Immature natural killer cell (primary cell): ENCODE measurements around the gene IL32. TPM values are rescaled to one million over a fixed set of nuclear protein-coding genes. Genes with fewer than 3 reads are reported as not detected.
A peak's percentile ranks its signal among the peaks of the same experiment; 100 is the strongest.
"Not testable (repeated sequence)": the region's sequence is repeated elsewhere in the genome, so short reads cannot be mapped to it uniquely, and the experiment has no call there.

ENCODE experiments used
- DNase-seq, 3 donors: peaks; one replicate each; pipeline ENCODE4 v3.0.0; 2022; ENCODE audit warnings: mixed read lengths in 1 of 3
- H3K27ac Mint-ChIP-seq, 6 donors: one replicate each; pipeline ENCODE4 v1.8.0; 2020; ENCODE audit warnings: mixed read lengths in 6 of 6, mild to moderate bottlenecking in 5 of 6, inconsistent platforms in 4 of 6, moderate library complexity in 3 of 6
- H3K27me3 Mint-ChIP-seq, 3 donors: one replicate each; pipeline ENCODE4 v1.8.0; 2020 to 2021; ENCODE audit warnings: low read depth in 3 of 3, mild to moderate bottlenecking in 3 of 3, mixed read lengths in 3 of 3, moderate library complexity in 3 of 3, inconsistent platforms in 1 of 3
- H3K36me3 Mint-ChIP-seq, 3 donors: one replicate each; pipeline ENCODE4 v1.8.0; 2020; ENCODE audit warnings: mixed read lengths in 3 of 3, inconsistent platforms in 2 of 3, mild to moderate bottlenecking in 2 of 3
- H3K4me1 Mint-ChIP-seq, 2 donors: one replicate each; pipeline ENCODE4 v1.8.0; 2020; ENCODE audit warnings: inconsistent platforms in 2 of 2, mild to moderate bottlenecking in 2 of 2, mixed read lengths in 2 of 2, moderate library complexity in 1 of 2
- H3K4me3 Mint-ChIP-seq, 5 donors: one replicate each; pipeline ENCODE4 v1.8.0; 2020; ENCODE audit warnings: mild to moderate bottlenecking in 5 of 5, mixed read lengths in 5 of 5, inconsistent platforms in 3 of 5, moderate library complexity in 3 of 5
- H3K9me3 Mint-ChIP-seq, 6 donors: one replicate each; pipeline ENCODE4 v1.8.0; 2020; ENCODE audit warnings: mild to moderate bottlenecking in 6 of 6, mixed read lengths in 6 of 6, inconsistent platforms in 4 of 6, moderate library complexity in 3 of 6
- polyA plus RNA-seq, 3 donors: library from polyadenylated mRNA; unstranded; fragments of 300-500 nt; fragmentation: Illumina TruSeq; gene quantifications; one replicate each; pipeline ENCODE4 v1.2.3, GENCODE V29; 2021

The IL32 gene
- polyA plus RNA-seq, 3 donors from 2014 or later: 878 to 1,331 (median 944) TPM

- no peak for DNase-seq
- Mint-ChIP-seq H3K36me3 (peaks cover 0 to 5% (median under 1%) of the 10 kb centered on the region in 3 donors), H3K4me3 (peak overlapping the region; percentile 82 to 88 (median 83)), H3K4me1 (peaks cover 41 to 47% of the 10 kb centered on the region in 2 donors), H3K27me3 (peaks cover 2 to 6% (median 5%) of the 10 kb centered on the region in 3 donors), H3K27ac (peak overlapping the region; percentile 82 to 92 (median 90)), H3K9me3 (no peaks in the 10 kb centered on the region)
Measured at GRCh38 chr16:3060339-3061127, 4.9 kb upstream of the IL32 start.

- H3K27me3 Mint-ChIP-seq: peaks cover 5 to 10% (median 8%) of the 10 kb centered on the region in 3 donors
- DNase-seq: no peak
- H3K27ac Mint-ChIP-seq: peak overlapping the region in 3 of 6 donors; percentile 31 to 97 (median 43)
- no peaks in the 10 kb centered on the region for H3K9me3 Mint-ChIP-seq
- H3K4me1 Mint-ChIP-seq: peaks cover 42% of the 10 kb centered on the region in 2 donors
- H3K4me3 Mint-ChIP-seq: peak overlapping the region in 1 of 5 donors; percentile 55
- H3K36me3 Mint-ChIP-seq: peaks cover 0 to 10% (median 8%) of the 10 kb centered on the region in 3 donors
Measured at GRCh38 chr16:3062553-3062952, 2.9 kb upstream of the IL32 start.

- H3K27me3 Mint-ChIP-seq: peaks cover 5 to 8% (median 5%) of the 10 kb centered on the region in 3 donors
- peak overlapping the region in 2 of 5 donors; percentile 40 to 99 for H3K4me3 Mint-ChIP-seq
- H3K27ac Mint-ChIP-seq: peak overlapping the region in 5 of 6 donors; percentile 59 to 99 (median 83)
- peaks cover 49 to 52% of the 10 kb centered on the region in 2 donors for H3K4me1 Mint-ChIP-seq
- DNase-seq: no peak
- peaks cover 0 to 11% (median 10%) of the 10 kb centered on the region in 3 donors for H3K36me3 Mint-ChIP-seq
- no peaks in the 10 kb centered on the region for H3K9me3 Mint-ChIP-seq
Measured at GRCh38 chr16:3063625-3064386, 1.6 kb upstream of the IL32 start.

GRCh38 chr16:3065742-3066439 is 451 bp downstream of the IL32 start:
- Mint-ChIP-seq H3K27ac (peak overlapping the region; percentile 92 to 99 (median 94)), H3K36me3 (peaks cover 0 to 19% (median 18%) of the 10 kb centered on the region in 3 donors), H3K27me3 (peaks cover 2 to 5% (median 4%) of the 10 kb centered on the region in 3 donors), H3K4me3 (peak overlapping the region; percentile 85 to 99 (median 93)), H3K9me3 (no peaks in the 10 kb centered on the region), H3K4me1 (peaks cover 54 to 59% of the 10 kb centered on the region in 2 donors)
- DNase-seq: no peak

- DNase-seq: no peak
- Mint-ChIP-seq H3K9me3 (no peaks in the 10 kb centered on the region), H3K36me3 (peaks cover 0 to 19% (median 18%) of the 10 kb centered on the region in 3 donors), H3K4me3 (peak overlapping the region; percentile 85 to 99 (median 93)), H3K27me3 (peaks cover 2 to 5% (median 4%) of the 10 kb centered on the region in 3 donors), H3K4me1 (peaks cover 59 to 64% of the 10 kb centered on the region in 2 donors), H3K27ac (peak overlapping the region; percentile 92 to 99 (median 94))
Measured at GRCh38 chr16:3066440-3066748, 954 bp downstream of the IL32 start.

GRCh38 chr16:3068487-3068886 is 3.0 kb downstream of the IL32 start:
- Mint-ChIP-seq H3K4me3 (peak overlapping the region; percentile 83 to 98 (median 85)), H3K36me3 (peaks cover 0 to 19% (median 18%) of the 10 kb centered on the region in 3 donors), H3K27ac (peak overlapping the region; percentile 88 to 99 (median 93)), H3K9me3 (no peaks in the 10 kb centered on the region), H3K27me3 (peaks cover 2 to 9% (median 9%) of the 10 kb centered on the region in 3 donors), H3K4me1 (peaks cover 75 to 79% of the 10 kb centered on the region in 2 donors)
- no peak for DNase-seq

- H3K36me3 Mint-ChIP-seq: peaks cover 0 to 19% (median 18%) of the 10 kb centered on the region in 3 donors
- H3K4me3 Mint-ChIP-seq: peak overlapping the region; percentile 37 to 82 (median 66)
- peaks cover 81% of the 10 kb centered on the region in 2 donors for H3K4me1 Mint-ChIP-seq
- DNase-seq, H3K9me3 Mint-ChIP-seq: not testable (repeated sequence)
- peaks cover 3 to 12% (median 11%) of the 10 kb centered on the region in 3 donors for H3K27me3 Mint-ChIP-seq
- peak overlapping the region; percentile 86 to 95 (median 93) for H3K27ac Mint-ChIP-seq
Measured at GRCh38 chr16:3069146-3069545, 3.7 kb downstream of the IL32 start.

GRCh38 chr16:3070608-3071111 is 5.2 kb downstream of the IL32 start:
- H3K4me1 Mint-ChIP-seq: peaks cover 88 to 89% of the 10 kb centered on the region in 2 donors
- H3K27ac Mint-ChIP-seq: peak overlapping the region; percentile 86 to 95 (median 93)
- peak overlapping the region in 1 of 5 donors; percentile 82 for H3K4me3 Mint-ChIP-seq
- H3K36me3 Mint-ChIP-seq: peaks cover 0 to 17% (median 16%) of the 10 kb centered on the region in 3 donors
- peaks cover 4 to 19% (median 18%) of the 10 kb centered on the region in 3 donors for H3K27me3 Mint-ChIP-seq
- H3K9me3 Mint-ChIP-seq: no peaks in the 10 kb centered on the region
- DNase-seq: no peak

GRCh38 chr16:3071655-3072054 is 6.2 kb downstream of the IL32 start:
- Mint-ChIP-seq H3K4me3 (peak overlapping the region; percentile 51 to 67 (median 57)), H3K36me3 (peaks cover 0 to 16% (median 15%) of the 10 kb centered on the region in 3 donors), H3K4me1 (peaks cover 94 to 95% of the 10 kb centered on the region in 2 donors), H3K27ac (peak overlapping the region; percentile 86 to 94 (median 91)), H3K27me3 (peaks cover 4 to 20% (median 16%) of the 10 kb centered on the region in 3 donors), H3K9me3 (no peaks in the 10 kb centered on the region)
- no peak for DNase-seq

- H3K27ac Mint-ChIP-seq: peak overlapping the region; percentile 86 to 94 (median 91)
Measured at GRCh38 chr16:3072148-3072547, 6.7 kb downstream of the IL32 start.

GRCh38 chr16:3072576-3073263 is 7.3 kb downstream of the IL32 start:
- Mint-ChIP-seq H3K4me1 (peaks cover 97% of the 10 kb centered on the region in 2 donors), H3K4me3 (peak overlapping the region; percentile 69 to 88 (median 83)), H3K27ac (peak overlapping the region; percentile 90 to 97 (median 95)), H3K27me3 (peaks cover 6 to 24% (median 21%) of the 10 kb centered on the region in 3 donors), H3K36me3 (peaks cover 7 to 17% (median 11%) of the 10 kb centered on the region in 3 donors)
- not testable (repeated sequence) for H3K9me3 Mint-ChIP-seq
- peak; percentile 61 to 78 (median 70) for DNase-seq

More at GRCh38 chr16:3072148-3072547, 6.7 kb downstream of the IL32 start:
- not testable (repeated sequence) for H3K9me3 Mint-ChIP-seq, DNase-seq
- Mint-ChIP-seq H3K27me3 (peaks cover 6 to 23% (median 20%) of the 10 kb centered on the region in 3 donors), H3K4me3 (peak overlapping the region; percentile 51 to 67 (median 57)), H3K4me1 (peaks cover 97% of the 10 kb centered on the region in 2 donors), H3K36me3 (peaks cover 5 to 14% (median 13%) of the 10 kb centered on the region in 3 donors)

- peaks cover 10 to 21% (median 18%) of the 10 kb centered on the region in 3 donors for H3K36me3 Mint-ChIP-seq
Measured at GRCh38 chr16:3073448-3073847, 8.0 kb downstream of the IL32 start.

More at GRCh38 chr16:3073448-3073847, 8.0 kb downstream of the IL32 start:
- peaks cover 97% of the 10 kb centered on the region in 2 donors for H3K4me1 Mint-ChIP-seq
- DNase-seq: no peak
- H3K27ac Mint-ChIP-seq: peak overlapping the region; percentile 90 to 97 (median 95)
- peak overlapping the region; percentile 69 to 88 (median 83) for H3K4me3 Mint-ChIP-seq
- peaks cover 0 to 10% (median 4%) of the 10 kb centered on the region in 6 donors for H3K9me3 Mint-ChIP-seq
- H3K27me3 Mint-ChIP-seq: peaks cover 6 to 24% (median 22%) of the 10 kb centered on the region in 3 donors
